K562 (cell line): Measurements from ENCODE around the gene PPP1R37. TPM values are rescaled to one million over a fixed set of nuclear protein-coding genes. Genes with fewer than 3 reads are reported as not detected.
A peak's percentile ranks its signal among the peaks of the same experiment; 100 is the strongest.

Source experiments
- ATF4 ChIP-seq: fragments of 450-650 bp; formaldehyde crosslinking; IDR thresholded peaks from 2 replicates; pipeline ENCODE4 v1.4.0; 2022; ENCODE audit warnings: mild to moderate bottlenecking, moderate library complexity
- BDP1 ChIP-seq: IDR thresholded peaks from 3 replicates; pipeline ENCODE4 v1.6.1; 2011; ENCODE audit not compliant: insufficient read length, insufficient read depth
- CBX8 ChIP-seq: fragments of 200-600 bp; sonication (generic); IDR thresholded peaks from 2 replicates; pipeline ENCODE4 v1.6.1; 2012; ENCODE audit warnings: borderline replicate concordance, mixed run types, low read depth, mild to moderate bottlenecking, moderate library complexity, mixed read lengths, low read length, control low read depth, inconsistent platforms; ENCODE audit not compliant: poor library complexity, severe bottlenecking; ENCODE audit errors: extremely low read depth
- FIP1L1 ChIP-seq: fragments of 200-400 bp; formaldehyde crosslinking; IDR thresholded peaks from 2 replicates; pipeline ENCODE4 v1.6.1; 2018; ENCODE audit warnings: mild to moderate bottlenecking, low read depth, low read length; ENCODE audit not compliant: poor library complexity, severe bottlenecking
- FOS ChIP-seq: IDR thresholded peaks from 3 replicates; pipeline ENCODE4 v1.6.1; 2011; ENCODE audit not compliant: insufficient read length; ENCODE audit errors: extremely low read depth
- FOXJ3 ChIP-seq: sonication (generic); formaldehyde crosslinking; IDR thresholded peaks from 2 replicates; pipeline ENCODE4 v1.4.0; 2020; ENCODE audit warnings: mild to moderate bottlenecking, missing genetic modification reagents
- MYC ChIP-seq, 2 experiments: fragments of 250-450 bp in 1 of 2; sonication (Bioruptor Pico) in 1 of 2; IDR thresholded peaks; 2 replicates each; pipeline versions ENCODE4 v1.5.1 to v1.6.1; 2012 to 2021; ENCODE audit warnings: low read depth in 2 of 2, borderline replicate concordance in 1 of 2, improper control_type of control experiment in 1 of 2, low read length in 1 of 2, mild to moderate bottlenecking in 1 of 2, moderate library complexity in 1 of 2
- PHTF2 ChIP-seq: fragments of 250-450 bp; sonication (Bioruptor Pico); IDR thresholded peaks from 2 replicates; pipeline ENCODE4 v1.5.0; 2021; ENCODE audit warnings: mild to moderate bottlenecking
- POLR3G ChIP-seq: IDR thresholded peaks from 2 replicates; pipeline ENCODE4 v1.6.1; 2011; ENCODE audit not compliant: insufficient read length, insufficient replicate concordance; ENCODE audit errors: extremely low read depth
- SNIP1 ChIP-seq: fragments of 450-650 bp; IDR thresholded peaks from 2 replicates; pipeline ENCODE4 v1.7.1; 2017; ENCODE audit warnings: low read depth, mild to moderate bottlenecking
- TSC22D4 ChIP-seq: fragments of 450-650 bp; IDR thresholded peaks from 2 replicates; pipeline ENCODE4 v1.6.1; 2016; ENCODE audit warnings: missing genetic modification characterization, missing biosample characterization, control low read depth
- ZHX1 ChIP-seq: fragments of 150-350 bp; conservative IDR thresholded peaks from 2 replicates; pipeline ENCODE4 v1.6.1; 2014; ENCODE audit warnings: low read length
- ZNF263 ChIP-seq: sonication (generic); formaldehyde crosslinking; IDR thresholded peaks from 2 replicates; pipeline ENCODE4 v1.8.0; 2022; ENCODE audit warnings: mild to moderate bottlenecking, missing genetic modification reagents, borderline replicate concordance
- polyA plus RNA-seq, 8 experiments: library from polyadenylated mRNA; depleted of rRNA in 4 of 8; stranded (reverse) in 5 of 8; unstranded in 3 of 8; fragments of >200 nt; fragmentation: Nextera tagmentation in 2 of 8; fragmentation: Illumina TruSeq in 1 of 8; extraction: Ambion mirVana in 2 of 8; extraction: Trizol in 1 of 8; gene quantifications; 2 replicates each; pipeline versions ENCODE4 v1.2.1 to v1.2.3, GENCODE V29; 2011 to 2014; ENCODE audit warnings: inconsistent platforms in 1 of 8, missing spikeins in 1 of 8
- total RNA-seq, 7 experiments: library from RNA; depleted of rRNA in 6 of 7; stranded (reverse); fragments of >200 nt in 6 of 7; fragmentation: Illumina TruSeq in 2 of 7; extraction: Trizol in 2 of 7; gene quantifications; 2 replicates each; pipeline versions ENCODE4 v1.2.1 to v1.2.3, GENCODE V29; 2011 to 2021; ENCODE audit warnings: low replicate concordance in 1 of 7

The PPP1R37 gene
- total and polyA plus RNA-seq, 9 of the 15 experiments (the other 6 are each of a cell fraction or from before 2014, with no cell fraction given): 0.04 to 20.3 (median 7.3) TPM

GRCh38 chr19:45079063-45079910 is 13.7 kb upstream of the PPP1R37 start, which contains the start of gene GEMIN7 (continued):
- TF ChIP-seq SNIP1: no peak
- no peak for TF ChIP-seq POLR3G
- TF ChIP-seq CBX8: no peak
- no peak for TF ChIP-seq FOXJ3 (CRISPR knock-in tag)
- no peak for TF ChIP-seq ATF4 (CRISPR knock-in tag)
- TF ChIP-seq TSC22D4: no peak
- no peak for TF ChIP-seq FOS
- no peak for TF ChIP-seq BDP1
- no peak for TF ChIP-seq PHTF2 (CRISPR knock-in tag)
- TF ChIP-seq FIP1L1: peak; percentile 99
- peak; percentile 100 for TF ChIP-seq MYC (IDR thresholded peaks at IDR 0.05; ENCODE audit: low read depth, low read length)
- 0 out of 2 replicates have a peak, but pooled peaks have one; percentile 77 for TF ChIP-seq MYC (CRISPR knock-in tag; IDR thresholded peaks at IDR 0.05; ENCODE audit: borderline replicate concordance, low read depth)
- TF ChIP-seq ZNF263 (CRISPR knock-in tag): peak; percentile 40; the same call in 1 of the 2 replicates
- TF ChIP-seq ZHX1: 0 out of 2 replicates have a peak, but pooled peaks have one; percentile 5
